Activated T-cell treated with anti-CD3 and anti-CD28 coated beads for 1 hour (primary cell): Measurements from ENCODE around the gene ARHGAP40.
"Not testable (repeated sequence)": the region's sequence is repeated elsewhere in the genome, so short reads cannot be mapped to it uniquely, and the experiment has no call there.

Experiments
- DNase-seq: peaks from one replicate; pipeline ENCODE4 v3.0.0-alpha.2; 2020; ENCODE audit warnings: low read depth

ARHGAP40 gene

DNA sequence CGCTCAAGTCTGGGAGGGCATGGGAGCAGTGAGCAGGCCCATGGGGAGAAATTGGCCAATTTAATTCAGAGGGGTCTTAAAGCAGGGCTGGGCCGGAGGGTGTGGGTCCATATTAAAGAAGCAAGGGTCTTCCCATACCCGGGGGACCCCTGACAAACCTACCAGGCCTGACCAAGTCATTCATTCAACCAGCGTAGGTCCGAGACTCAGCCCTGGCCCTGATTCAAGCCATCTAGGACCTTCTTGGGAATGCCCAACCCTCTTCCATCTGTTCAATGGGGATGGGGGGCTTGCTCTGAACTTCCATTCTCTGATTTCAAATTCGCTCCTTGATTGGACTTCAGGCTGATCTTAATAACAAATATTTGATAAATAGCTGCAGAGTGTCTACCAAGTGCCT is 13.3 kb upstream of the ARHGAP40 start:
- DNase-seq, result no peak

DNA sequence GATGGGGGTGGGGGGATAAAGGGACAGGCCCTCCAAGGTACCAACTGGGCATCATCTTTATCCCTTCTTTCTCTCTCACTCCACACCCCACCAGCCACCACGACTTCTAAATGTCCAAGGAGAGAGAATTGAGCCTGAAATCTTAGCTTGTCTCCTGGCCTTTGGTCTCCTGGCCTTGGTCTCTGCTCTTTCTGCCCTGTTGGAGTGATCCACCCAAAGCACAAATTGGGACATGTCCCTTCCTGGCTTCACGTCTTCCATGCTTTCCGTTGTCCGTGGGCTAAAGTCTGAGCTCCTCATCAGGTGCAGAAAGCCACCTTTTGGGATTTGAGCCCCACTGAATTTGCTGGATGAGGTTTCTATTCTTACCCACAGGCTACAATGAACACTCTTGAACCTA is 12.3 kb upstream of the ARHGAP40 start:
- no peak for DNase-seq

DNA sequence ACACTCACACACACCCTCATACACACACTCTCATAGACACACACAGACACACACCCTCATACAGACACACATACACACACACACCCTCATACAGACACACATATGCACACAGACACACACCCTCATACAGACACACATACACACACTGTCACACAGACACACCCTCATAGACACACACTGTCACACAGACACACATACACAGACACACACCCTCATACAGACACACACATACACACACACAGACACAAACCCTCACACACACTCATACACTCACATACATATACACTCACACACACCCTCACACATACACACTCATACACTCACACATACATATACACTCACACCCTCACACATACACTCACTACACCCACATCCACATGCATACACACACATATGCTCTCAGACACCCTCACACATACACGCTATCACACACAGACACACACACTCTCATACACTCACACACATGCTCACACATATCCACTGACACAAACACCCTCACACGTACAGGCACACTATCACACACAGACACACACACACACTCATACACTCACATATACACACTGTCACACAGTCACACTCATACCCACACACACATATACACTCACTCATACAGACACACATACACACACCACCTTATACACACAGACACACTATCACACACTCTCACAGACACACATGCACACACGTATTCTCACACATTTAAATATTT is 11.5 kb upstream of the ARHGAP40 start:
- no peak for DNase-seq

DNA sequence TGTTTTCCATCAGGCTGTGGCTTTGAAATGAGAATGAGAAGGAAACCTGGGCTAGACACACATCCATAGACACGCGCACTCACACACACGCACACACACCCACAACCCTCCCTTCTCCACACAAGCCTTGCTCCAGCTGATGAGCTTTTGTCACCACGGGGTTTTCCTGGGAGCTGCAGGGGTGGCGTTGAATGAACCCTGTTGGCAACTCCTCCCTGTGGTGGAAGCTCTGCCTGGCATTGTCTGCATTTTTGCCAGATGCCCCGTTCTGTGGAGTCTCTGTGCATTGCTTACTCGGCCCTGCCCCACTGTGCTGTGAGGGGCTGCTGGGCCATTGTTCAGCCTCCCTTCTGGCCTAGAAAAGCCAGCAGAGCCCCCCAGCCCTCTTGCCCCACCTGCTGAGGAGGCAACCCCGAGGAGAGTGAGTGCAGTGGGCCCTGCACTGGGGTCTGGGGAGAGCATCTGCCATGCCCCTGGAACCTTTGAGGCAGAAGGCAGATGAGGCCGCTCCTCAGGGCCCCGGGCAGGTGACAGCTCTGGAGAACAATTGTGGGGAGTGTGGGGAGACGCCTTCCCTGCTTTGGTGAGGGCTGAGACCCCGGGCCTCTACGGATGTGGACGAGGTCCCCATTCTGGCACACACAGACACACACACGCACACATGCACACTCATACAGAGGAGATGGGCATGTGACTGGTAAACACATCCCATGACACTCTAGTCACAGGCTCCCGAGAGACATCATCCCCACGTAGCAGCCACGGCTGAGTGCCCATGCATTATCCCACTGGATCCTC is 10.7 kb upstream of the ARHGAP40 start:
- no peak for DNase-seq

DNA sequence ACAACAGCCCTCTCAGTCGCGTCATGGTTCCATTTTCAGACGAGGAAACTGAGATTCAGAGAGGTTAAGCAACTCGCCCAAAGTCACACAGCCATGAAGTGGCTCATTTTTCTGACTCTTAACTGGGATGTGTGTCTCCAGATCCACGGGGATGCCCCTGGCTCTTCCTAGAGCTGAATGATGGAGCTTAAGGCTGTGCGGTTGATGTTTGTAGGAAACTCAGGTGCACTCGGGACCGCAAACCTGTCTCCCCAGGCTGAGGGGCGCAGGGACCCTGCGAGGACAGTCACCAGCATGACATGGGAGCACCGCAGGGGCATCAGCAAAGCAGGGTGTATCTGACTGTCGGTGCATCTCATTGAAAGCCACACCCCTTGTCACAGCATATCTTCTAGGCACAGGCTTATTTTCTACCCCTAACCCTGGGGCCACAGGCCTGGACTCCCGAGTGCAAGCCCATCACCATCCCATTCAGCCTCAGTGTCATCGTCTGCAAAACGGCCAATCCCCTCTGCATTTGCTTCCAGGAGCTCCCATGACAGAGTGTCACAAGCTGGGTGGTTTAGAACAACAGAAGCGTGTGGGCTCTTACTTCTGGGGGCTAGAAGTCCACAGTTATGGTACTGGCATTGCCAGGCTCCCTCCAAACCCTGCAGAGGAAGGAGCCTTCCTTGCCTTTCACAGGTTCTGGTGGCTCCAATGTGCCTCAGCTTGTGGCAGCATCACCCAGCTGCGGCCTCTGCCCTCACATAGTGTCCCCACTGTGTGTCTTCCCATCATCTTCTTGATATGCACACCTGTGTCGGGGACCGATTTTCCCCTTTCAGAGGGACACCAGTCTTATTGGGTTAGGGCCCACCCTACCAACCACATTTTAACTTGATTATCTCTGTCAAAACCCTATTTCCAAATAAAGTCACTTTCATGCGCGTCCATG is 9.9 kb upstream of the ARHGAP40 start:
- no peak for DNase-seq

DNA sequence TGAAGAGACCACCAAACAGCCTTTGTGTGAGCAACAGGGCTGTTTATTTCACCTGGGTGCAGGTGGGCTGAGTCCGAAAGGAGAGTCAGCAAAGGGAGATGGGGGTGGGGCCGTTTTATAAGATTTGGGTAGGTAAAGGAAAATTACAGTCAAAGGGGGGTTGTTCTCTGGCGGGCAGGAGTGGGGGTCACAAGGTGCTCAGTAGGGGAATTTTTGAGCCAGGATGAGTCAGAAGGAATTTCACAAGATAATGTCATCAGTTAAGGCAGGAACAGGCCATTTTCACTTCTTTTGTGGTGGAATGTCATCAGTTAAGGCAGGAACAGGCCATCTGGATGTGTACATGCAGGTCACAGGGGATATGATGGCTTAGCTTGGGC is 9.2 kb upstream of the ARHGAP40 start:
- not testable (repeated sequence) for DNase-seq

DNA sequence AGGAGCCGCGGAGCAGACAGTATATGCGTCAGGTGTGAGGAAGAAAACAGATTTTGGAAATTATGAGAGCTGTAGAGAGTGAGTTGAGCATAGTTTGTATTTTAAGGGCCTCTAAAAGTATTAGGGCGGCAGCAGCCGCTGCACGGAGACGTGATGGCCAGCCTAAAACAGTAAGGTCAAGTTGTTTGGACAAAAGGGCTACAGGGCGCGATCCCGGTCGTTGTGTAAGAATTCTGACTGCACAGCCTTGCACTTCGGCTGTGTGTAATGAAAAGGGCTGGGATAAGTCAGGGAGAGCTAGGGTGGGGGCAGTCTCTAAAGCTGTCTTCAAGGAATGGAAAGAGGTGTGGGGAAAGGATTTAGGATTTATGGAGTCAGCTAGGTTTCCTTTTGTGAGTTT is 7.3 kb upstream of the ARHGAP40 start:
- not testable (repeated sequence) for DNase-seq

DNA sequence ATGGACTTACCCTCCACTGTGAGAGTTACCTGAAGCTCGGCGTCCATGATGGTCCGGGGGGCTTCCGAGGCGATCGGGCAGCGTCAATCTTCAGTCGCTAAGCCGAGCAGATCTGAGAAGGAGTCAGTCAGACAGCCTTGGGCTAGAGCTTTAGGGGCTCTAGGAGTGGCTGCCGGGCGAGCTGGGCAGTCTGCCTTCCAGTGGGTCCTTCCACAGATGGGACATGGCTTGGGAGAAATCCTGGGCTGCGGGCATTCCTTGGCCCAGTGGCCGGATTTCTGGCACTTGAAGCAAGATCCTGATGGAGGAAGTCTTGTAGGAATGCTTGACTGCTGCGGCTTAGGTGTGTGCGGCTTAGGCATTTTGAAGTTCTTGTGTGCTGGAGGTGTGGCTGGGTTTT is 5.7 kb upstream of the ARHGAP40 start:
- not testable (repeated sequence) for DNase-seq

DNA sequence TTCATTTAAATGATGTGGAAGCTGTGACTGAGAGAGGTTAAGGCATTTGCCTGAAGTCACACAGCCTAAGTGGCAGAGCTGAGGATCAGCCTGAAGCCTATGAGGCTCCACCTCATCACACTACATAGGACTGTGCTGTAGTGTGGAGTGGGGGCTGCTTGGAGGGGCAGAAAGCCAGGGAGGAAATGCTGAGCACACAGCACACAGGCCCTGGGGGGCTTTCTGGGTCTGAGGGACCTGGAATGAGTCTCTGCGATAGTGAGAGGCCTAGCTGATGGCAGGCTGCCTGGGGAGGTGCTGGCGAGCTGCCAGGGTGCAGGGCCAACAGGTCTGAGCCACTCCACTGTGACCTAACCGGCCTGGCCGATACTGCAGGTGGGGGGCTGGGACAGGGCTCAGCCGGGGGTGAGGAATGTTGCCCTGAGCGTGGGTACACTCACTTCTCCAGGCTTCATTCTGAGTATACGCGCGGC is 2.2 kb upstream of the ARHGAP40 start:
- no peak for DNase-seq

DNA sequence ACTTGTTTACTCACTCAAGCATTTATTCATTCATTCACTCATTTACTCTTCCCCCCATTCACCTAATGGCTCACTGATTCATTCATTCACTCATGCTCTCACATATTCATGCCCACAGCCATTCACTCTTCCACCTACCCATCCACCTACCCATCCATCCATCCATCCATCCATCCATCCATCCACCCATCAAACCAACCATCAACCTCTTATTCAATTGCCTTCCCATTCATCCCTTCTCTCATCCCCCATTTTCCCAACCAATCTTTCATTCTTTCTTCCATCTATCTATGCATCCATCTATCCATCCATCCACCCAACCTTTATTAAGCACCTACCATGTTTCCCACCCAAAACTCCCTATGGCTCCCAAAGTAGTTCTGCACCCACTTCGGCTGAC is 1.6 kb upstream of the ARHGAP40 start:
- DNase-seq, result no peak

DNA sequence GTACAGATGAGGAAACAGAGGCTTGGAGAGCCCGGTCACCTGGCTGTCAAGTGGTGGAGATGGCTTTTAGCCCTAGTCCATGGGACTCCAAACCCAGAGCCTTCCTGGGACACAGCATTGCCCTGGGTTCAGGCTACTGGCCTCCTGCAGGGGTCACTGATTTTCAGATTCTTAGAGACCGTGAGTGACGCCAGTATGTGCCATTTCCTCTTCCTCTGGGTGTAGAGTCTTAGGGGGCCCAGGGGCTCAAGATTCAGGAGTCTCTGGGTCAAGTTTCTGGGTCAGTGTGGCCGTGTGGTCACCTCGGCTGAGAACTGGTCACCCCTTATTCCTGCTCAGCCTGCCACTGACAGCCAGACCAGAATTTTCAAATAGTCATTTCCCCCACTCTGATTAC is 574 bp downstream of the ARHGAP40 start:
- DNase-seq, result no peak

DNA sequence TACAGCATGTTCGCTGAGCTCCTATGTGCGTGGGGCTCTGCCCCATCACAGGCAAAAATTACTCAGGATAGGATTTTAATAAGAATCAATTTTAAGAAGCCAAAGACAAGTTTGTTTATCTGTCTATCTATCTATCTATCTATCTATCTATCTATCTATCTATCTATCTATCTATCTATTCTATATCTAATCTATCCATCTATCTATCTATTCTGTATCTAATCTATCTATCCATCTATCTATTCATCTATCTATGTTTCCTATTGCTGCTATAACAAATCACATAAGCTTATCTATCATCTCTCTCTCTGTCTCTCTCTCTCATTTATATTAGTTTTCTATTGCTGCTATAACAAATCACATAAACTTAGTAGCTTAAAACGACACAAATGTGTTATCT is 1.7 kb downstream of the ARHGAP40 start:
- DNase-seq, result no peak

DNA sequence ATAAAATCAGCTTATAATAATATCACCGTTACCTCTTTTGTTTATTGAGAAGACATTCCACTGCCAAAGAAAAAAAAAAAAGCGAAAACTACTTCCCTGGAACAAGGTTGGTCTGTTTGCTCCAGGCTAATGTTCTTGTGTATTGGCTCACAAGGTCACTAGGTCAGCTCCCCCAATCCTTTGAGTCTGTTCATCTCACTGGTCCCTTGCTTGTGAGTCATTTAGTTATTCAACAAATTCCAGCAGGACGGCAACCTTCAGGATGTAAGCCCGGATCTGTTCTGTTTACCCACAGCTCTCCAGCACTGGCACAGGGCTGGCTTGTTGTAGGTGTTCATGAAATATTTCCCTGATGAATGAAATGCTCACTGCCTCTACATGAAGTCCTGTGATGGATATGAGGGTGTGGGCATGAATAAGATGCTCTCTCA is 3.3 kb downstream of the ARHGAP40 start:
- DNase-seq, result no peak

DNA sequence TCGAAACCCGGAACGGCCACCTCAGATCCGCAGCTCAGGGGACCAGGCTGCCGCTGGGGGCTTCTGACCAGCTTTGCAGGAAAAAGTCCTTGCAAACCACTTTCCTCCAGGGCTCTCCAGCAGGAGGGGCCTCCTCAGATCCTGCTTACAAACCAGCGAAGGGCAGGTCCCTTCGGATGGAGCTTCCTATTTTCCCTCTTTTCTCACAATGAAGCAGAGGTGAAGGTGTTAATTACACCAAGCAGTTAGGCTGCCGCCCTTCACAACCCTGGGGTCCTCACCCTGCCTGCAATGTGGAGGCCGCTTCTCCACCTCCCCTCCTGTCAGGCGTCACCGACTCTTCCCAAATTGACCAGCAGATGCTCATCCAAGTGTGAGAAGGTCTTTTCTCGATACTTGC is 5.7 kb downstream of the ARHGAP40 start:
- no peak for DNase-seq

DNA sequence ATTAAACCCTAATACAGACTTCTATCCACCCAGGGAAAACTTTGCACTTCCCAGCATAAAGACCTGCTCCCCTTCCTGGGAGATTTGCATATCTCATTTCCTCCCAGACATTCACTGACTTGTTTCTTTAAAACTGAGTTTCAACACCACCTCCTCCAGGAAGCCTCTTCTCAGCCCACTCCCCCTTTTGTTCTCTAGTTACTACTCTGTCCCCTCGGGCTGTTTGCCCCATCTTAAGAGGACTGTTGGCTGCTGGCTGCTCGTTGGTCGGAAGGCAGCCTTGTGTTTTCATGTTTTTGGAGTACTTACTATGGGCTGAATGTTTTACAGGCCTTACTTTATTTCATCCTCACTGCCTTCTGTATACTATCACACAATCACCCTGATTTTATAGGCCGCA is 6.6 kb downstream of the ARHGAP40 start:
- DNase-seq, result no peak

DNA sequence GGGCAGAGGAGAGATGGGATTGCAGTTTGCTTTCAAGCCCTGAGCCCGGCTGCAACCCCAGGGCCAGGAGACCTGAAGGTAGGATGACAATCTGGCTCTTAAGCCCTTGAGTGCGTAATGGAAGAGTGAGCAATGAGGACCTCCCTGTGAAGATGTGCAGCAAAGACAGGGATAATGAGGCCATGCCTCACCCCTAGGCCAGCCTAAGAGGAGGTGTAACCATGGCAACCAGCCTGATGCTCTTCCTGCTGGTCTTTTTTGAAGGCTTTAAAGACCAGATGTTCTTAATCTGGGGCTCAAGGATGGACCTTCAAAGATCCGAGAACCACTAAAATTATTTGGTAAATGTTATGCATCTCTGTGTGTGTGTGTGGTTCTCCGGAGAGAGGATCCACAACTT is 8.2 kb downstream of the ARHGAP40 start:
- no peak for DNase-seq

DNA sequence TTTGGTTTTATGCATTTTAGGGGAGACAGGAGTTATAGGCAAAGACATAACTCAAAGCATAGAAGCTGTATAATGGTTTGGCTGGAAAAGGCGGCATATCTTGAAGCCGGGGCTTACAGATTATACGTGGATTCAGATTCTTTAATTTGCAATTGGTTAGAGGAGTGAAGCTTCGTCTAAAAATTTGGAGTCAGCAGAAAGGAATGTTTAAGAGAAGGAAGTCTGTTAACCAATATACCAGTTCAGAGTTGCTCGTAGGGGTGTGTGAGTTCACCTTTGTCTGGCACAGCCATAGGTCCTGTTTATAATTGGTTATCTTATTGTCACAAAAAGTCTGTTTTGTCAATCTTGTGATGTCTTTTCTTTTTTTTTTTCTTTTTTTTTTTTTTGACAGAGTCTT is 8.9 kb downstream of the ARHGAP40 start:
- DNase-seq, result no peak

DNA sequence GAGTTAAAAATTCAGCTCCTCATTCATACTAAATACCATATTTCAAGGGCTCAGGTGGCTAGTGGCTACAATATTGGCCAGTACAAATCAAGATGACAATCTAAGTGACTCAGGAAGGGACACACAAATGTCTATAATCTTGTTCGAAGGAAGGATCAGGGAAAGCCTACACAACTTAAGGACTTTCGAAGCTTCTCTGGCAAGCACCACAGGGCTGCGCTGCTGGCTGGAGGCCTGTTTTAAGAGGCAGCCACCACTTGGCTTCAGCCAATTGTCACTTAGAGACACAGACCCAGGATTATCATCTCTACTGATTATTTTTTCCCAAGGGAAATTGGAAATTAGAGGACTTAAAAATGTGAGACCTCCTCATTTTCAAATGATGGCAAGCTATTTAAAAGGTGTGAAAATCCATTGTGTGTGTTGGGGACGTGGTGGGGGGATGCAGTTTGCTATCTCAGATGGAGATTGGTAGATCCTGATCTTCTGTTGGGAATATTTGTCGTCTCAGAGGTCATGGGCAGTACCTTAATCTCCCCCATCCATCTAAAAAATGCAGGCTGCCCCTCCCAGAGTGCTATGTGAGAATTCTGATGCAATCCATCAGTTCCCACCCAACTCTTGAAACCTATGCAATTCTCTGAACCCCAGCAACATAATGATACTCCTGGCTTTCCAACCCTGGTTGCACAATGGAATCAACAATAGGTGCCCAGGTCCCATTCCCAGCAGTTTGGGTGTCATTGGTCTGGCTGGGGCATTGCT is 11.3 kb downstream of the ARHGAP40 start:
- no peak for DNase-seq

DNA sequence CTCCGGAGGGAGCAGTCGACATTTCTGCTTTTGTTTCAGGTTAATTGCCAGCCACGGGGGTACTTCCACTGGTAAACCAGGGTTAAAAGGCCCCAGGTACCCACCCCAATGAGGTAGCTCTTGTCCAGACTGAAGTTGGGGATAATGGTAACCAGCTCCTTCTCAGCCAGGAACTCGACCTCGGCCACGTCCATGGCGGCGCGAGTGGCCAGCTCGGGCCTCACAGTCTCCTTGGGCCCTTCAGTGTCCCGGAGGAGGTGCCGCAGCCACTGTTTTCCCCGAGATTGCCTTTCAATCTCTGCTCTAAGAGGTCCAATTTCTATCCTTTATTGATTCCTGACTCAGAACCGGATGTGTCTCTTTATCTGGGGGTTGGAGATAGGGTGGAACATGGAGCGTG is 13.7 kb downstream of the ARHGAP40 start:
- DNase-seq, result no peak

DNA sequence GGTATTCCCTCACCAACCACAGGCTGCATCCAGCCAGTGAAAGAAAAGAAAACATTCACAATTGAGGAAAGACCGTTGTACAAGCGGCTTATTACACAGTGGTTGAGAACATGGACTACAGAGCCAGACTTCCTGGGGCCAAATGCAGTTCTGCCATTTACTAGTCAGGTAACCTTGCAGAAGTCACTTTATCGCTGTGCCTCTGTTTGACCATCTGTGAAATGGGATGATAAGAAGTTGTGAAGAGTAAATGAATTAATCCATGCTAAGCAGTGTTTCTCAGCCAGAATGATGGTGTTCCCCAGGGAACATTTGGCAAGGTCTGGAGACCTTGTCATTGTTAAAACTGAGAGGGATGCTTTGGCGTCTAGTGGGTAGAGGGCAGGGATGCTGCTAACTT is 14.8 kb downstream of the ARHGAP40 start:
- no peak for DNase-seq

DNA sequence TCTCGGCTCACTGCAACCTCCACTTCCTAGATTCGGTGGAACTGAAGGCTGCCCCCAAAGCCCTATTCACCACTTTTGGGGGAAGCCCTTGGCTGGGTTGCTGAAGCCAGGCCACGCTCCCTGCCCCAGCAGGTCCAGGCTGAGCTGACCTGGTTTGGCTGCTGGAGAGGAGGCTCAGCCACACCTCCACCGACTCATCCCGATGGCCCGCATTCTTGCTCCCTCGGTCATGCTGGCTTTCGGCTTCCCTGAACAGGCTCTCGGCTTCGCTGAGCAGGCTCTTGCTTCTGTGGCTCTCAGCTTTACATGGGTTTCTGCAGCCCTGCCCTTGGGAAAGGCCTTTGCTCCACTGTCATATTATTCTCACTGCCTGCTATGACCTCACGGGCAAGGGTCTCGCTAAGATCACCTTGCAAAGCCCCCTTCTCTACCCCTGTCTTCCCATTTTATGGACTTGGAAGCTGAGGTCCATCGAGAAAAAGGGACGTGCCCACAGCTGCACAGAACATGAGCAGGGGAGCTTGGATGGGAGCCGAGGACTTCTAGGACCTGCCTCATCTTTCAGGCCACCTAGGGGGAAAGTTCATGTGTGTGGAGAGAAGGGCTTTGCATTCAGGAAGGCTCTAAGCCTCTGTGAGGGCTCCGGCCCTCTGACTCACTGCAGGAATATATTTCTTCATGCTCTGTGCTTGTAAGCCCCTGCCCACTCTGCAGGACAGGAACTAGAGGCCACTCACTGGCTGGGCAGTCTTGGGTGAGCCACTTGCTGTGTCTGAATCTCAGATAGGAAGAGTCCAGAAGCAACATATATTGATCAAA is 15.6 kb downstream of the ARHGAP40 start:
- no peak for DNase-seq
